ENCODE data around the gene SERPINC1. TPM values are rescaled to one million over a fixed set of nuclear protein-coding genes. Genes with fewer than 3 reads are reported as not detected.
"Not testable (repeated sequence)": the region's sequence is repeated elsewhere in the genome, so short reads cannot be mapped to it uniquely, and the experiment has no call there.

The SERPINC1 gene
- total RNA-seq = not detected
- 0 to 0.12 reads per million in 2 donors for total RNA-seq

DNA sequence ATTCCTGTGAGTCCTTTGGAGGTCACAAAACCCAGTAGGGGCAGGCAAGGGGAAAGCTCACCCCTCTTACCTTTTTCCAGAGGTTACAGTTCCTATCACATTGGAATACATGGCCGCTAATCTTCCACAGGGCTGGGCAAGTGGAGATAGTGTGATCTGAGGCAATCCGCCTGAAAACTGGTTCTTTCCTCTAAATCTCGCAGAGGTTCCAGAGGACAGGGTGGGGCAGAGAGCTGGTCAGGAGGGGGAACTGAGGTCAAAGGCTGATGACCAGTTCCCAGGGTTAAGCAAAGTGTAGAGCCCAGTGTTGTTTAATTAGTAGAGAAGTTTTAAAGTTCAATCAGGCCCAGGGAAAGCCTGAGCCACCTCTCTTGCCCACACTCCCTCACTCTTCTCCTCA, at the start of gene SERPINC1:
Gene SERPINC1 (minus strand): TSS at position 179 of the 400 bp plus-strand sequence. CDS start 68 bp downstream, at position 111.
- H3K27me3 Mint-ChIP-seq = no peaks in the 10 kb centered on the region

DNA sequence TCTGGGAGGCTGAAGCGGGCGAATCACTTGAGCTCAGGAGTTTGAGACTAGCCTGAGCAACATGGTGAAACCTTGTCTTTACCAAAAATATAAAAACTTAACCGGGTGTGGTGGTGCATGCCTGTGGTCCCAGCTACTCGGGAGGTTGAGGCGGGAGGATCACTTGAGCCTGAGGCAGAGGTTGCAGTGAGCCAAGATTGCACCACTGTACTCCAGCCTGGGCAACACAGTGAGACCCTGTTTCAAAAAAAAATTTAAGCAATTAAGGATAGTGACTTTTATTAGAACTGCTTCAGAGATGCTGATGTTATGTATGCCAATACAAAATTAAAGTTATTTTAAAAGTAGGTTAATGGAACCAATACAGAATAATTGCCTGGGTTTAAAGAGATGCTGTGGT, 48.8 kb upstream of the SERPINC1 start:
- not testable (repeated sequence) for H3K27ac Mint-ChIP-seq; H3K27me3 Mint-ChIP-seq; H3K4me3 Mint-ChIP-seq; ATAC-seq; H3K9me3 ChIP-seq (ENCODE audit: control insufficient read depth, low read length, poor library complexity, severe bottlenecking); H3K36me3 Mint-ChIP-seq (ENCODE audit: low read depth); H3K4me1 Mint-ChIP-seq; DNase-seq

More for the DNA sequence above, at the start of gene SERPINC1:
- Mint-ChIP-seq H3K27ac (no peak within 1 kb of the TSS), H3K36me3 (ENCODE audit: low read depth) (no peaks in the 10 kb centered on the region), H3K4me3 (no peak within 1 kb of the TSS), H3K4me1 (no peaks in the 10 kb centered on the region)
- no peak for DNase-seq
- ATAC-seq = no peak
- no peaks in the 10 kb centered on the region for H3K9me3 ChIP-seq (ENCODE audit: control insufficient read depth, low read length, poor library complexity, severe bottlenecking)

DNA sequence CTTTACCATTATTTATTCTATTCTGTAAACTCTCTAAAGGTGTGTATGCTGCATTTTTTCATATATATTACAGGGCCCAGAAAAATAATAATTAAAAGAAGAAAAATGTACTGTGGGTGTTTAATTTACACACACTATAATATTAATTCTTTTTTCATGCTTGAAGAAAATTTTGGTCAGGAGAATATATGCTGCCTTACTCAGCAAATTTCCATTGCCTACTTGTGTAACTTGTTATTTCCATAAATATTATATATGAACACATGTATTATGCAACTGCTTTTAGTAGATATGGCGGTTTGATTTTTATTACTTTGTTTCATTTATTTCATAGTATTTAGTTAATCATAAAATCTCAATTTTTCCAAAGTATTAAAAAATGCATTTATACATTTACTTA, 46.4 kb upstream of the SERPINC1 start:
- no peak for ATAC-seq
- DNase-seq = no peak
- H3K4me1 Mint-ChIP-seq = peaks cover 6% of the 10 kb centered on the region
- peaks cover 13% of the 10 kb centered on the region for H3K36me3 Mint-ChIP-seq (ENCODE audit: low read depth)
- no peak overlapping the region for H3K27ac Mint-ChIP-seq
- no peaks in the 10 kb centered on the region for H3K27me3 Mint-ChIP-seq
- H3K9me3 ChIP-seq (ENCODE audit: control insufficient read depth, low read length, poor library complexity, severe bottlenecking) = no peaks in the 10 kb centered on the region
- H3K4me3 Mint-ChIP-seq = no peak overlapping the region

DNA sequence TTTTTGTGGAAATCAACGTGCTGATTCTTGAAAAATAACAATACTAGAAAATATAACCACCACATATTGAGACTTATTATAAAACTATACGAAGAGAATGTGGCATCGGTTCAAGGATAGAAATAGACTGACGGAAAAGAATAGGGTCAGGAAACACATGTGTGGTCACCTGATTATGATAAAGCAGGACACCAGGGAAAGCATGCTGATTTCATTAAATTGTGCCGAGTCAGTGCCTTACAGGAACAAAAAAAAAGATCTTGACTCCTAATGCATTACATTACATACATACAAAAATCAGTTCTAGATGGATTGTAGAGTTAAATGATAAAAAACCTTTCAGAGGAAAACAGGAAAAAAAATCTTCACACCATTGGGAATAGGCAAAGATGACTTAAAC, 43.5 kb upstream of the SERPINC1 start:
- DNase-seq = no peak
- no peak for ATAC-seq
- no peaks in the 10 kb centered on the region for H3K9me3 ChIP-seq (ENCODE audit: control insufficient read depth, low read length, poor library complexity, severe bottlenecking)
- H3K27me3 Mint-ChIP-seq = no peaks in the 10 kb centered on the region
- peak overlapping the region; percentile 45 for H3K4me3 Mint-ChIP-seq
- peak overlapping the region; percentile 27 for H3K27ac Mint-ChIP-seq
- peaks cover 6% of the 10 kb centered on the region for H3K4me1 Mint-ChIP-seq
- H3K36me3 Mint-ChIP-seq (ENCODE audit: low read depth) = peaks cover 13% of the 10 kb centered on the region

DNA sequence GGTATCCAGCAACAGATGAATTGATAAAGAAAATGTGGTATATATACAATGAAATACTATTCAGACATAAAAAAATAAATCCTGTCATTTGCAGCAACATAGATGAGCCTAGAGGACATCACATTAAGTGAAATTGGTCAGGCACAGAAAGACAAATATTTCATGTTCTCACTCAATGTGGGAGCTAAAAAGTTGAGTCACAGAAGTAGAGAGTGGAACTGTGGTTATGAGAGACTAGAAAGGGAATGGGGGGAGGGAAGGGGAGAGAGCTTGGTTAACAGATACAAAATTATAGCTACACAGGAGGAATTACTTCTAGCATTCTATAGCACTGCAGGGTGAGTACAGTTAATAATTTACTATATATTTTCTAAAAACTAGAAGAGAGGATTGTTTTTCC, 37.1 kb upstream of the SERPINC1 start:
- no peak for ATAC-seq
- peaks cover 4% of the 10 kb centered on the region for H3K4me1 Mint-ChIP-seq
- no peak overlapping the region for H3K4me3 Mint-ChIP-seq
- H3K27ac Mint-ChIP-seq = no peak overlapping the region
- no peak for DNase-seq
- H3K27me3 Mint-ChIP-seq = no peaks in the 10 kb centered on the region
- H3K9me3 ChIP-seq (ENCODE audit: control insufficient read depth, low read length, poor library complexity, severe bottlenecking) = no peaks in the 10 kb centered on the region
- no peaks in the 10 kb centered on the region for H3K36me3 Mint-ChIP-seq (ENCODE audit: low read depth)

DNA sequence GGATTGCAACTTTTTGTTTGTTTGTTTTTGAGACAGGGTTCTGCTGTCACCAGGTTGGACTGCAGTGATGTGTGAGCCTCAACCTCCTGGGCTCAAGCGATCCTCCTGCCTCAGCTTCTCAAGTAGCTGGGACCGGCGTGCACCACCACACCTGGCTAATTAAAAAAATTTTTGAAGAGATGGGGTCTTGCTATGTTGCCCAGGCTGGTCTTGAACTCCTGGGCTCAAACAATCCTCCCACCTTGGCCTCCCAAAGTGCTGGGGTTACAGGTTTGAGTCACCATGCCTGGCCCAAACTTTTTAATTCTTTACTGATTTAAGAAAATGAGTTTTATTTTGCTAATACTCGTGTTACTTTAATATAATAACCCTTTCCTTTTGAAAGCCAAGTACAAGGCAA, 31.5 kb upstream of the SERPINC1 start:
- Mint-ChIP-seq H3K27me3 (no peaks in the 10 kb centered on the region), H3K27ac (no peak overlapping the region), H3K36me3 (ENCODE audit: low read depth) (peaks cover 2% of the 10 kb centered on the region), H3K4me3 (no peak overlapping the region), H3K4me1 (peaks cover 4% of the 10 kb centered on the region)
- H3K9me3 ChIP-seq (ENCODE audit: control insufficient read depth, low read length, poor library complexity, severe bottlenecking) = no peaks in the 10 kb centered on the region
- no peak for ATAC-seq
- DNase-seq = no peak

DNA sequence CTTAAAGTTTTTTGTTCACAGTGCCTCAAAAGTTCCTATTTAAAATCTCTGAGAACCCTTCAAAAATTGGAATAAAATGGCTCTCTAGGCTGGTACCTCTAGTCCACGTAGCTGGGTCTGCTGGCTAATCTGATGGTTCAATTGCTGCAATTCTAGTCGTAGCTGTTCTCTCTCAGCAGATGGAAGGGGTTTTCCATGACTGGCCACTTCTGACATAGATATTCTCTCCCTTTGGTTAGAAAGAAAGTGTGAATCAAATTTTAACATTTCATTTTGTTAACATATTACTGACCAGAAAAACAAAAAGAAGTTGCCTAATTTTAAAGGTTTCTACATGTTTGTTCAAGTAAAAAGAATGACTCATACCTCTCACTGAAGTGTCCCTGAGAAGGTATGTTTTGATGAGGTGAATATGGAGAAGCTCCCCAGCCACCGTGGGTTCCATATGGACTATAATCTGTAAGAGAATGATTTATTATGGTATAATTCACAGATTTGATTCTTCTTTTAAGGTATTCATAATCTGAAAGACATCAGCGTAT, 29.3 kb upstream of the SERPINC1 start:
- peaks cover 2% of the 10 kb centered on the region for H3K36me3 Mint-ChIP-seq (ENCODE audit: low read depth)
- H3K4me3 Mint-ChIP-seq = no peak overlapping the region
- H3K4me1 Mint-ChIP-seq = no peaks in the 10 kb centered on the region
- ATAC-seq (no peak), DNase-seq (no peak)
- no peaks in the 10 kb centered on the region for H3K27me3 Mint-ChIP-seq
- no peak overlapping the region for H3K27ac Mint-ChIP-seq
- H3K9me3 ChIP-seq (ENCODE audit: control insufficient read depth, low read length, poor library complexity, severe bottlenecking) = no peaks in the 10 kb centered on the region

DNA sequence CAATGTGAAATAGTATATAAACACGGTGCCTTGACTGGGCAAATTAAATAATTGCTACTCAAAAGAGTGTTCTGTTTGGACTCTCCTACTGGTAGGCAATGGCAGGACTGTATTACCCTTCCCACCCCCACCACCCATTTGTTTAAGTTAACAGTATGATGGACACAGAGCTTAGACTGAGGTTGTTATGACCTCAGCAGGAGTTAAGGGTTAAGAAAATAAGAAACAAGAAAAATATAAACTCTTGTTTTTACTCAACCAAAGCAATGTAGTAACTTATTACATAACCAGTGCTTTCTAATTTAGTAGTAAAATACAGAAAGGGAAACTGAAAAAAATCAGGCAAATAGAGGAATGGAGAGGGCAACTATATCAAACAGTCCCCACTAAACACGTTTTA, 19.9 kb upstream of the SERPINC1 start:
- Mint-ChIP-seq H3K36me3 (ENCODE audit: low read depth) (peaks cover 7% of the 10 kb centered on the region), H3K27ac (no peak overlapping the region), H3K27me3 (no peaks in the 10 kb centered on the region), H3K4me3 (no peak overlapping the region), H3K4me1 (no peaks in the 10 kb centered on the region)
- H3K9me3 ChIP-seq (ENCODE audit: control insufficient read depth, low read length, poor library complexity, severe bottlenecking) = no peaks in the 10 kb centered on the region
- ATAC-seq (no peak), DNase-seq (no peak)

DNA sequence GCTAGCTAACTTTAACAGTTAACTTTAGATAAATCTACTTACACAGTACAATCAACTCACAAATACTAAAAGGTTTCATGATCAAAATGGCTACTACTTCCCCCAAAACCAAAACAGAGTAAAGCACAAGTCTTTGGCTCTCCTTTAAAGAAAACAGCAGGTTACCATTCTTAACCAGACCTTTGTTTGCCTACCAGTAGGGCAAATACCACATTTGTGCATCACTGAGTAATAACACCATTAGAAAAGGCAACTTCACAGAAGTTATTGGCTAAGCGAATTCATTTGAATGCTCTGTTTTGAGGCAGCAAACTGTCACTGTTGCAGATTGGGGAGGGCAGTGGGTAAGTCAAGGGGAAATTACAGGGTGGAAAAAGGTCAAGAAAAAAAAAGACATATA, 17.3 kb upstream of the SERPINC1 start:
- peaks cover 5% of the 10 kb centered on the region for H3K36me3 Mint-ChIP-seq (ENCODE audit: low read depth)
- H3K9me3 ChIP-seq (ENCODE audit: control insufficient read depth, low read length, poor library complexity, severe bottlenecking) = no peaks in the 10 kb centered on the region
- DNase-seq (no peak), ATAC-seq (no peak)
- H3K27ac Mint-ChIP-seq = peak overlapping the region; percentile 41
- H3K4me1 Mint-ChIP-seq = no peaks in the 10 kb centered on the region
- H3K27me3 Mint-ChIP-seq = no peaks in the 10 kb centered on the region
- H3K4me3 Mint-ChIP-seq = no peak overlapping the region

DNA sequence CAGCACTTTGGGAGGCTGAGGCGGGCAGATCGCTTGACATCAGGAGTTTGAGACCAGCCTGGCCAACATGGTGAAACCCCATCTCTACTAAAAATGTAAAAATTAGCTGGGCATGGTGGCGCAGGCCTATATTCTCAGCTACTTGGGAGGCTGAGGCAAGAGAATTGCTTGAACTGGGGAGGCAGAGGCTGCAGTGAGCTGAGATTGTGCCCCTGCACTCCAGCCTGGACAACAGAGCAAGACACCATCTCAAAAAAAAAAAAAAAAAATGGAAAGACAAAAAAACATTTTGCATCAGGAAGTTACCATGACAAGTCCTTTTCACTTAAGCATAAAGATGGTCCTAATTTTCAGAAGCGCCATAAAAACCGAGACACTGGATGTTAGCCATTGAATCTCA, 13.4 kb upstream of the SERPINC1 start:
- not testable (repeated sequence) for H3K4me3 Mint-ChIP-seq; H3K36me3 Mint-ChIP-seq (ENCODE audit: low read depth); H3K27me3 Mint-ChIP-seq; ATAC-seq; H3K4me1 Mint-ChIP-seq; H3K9me3 ChIP-seq (ENCODE audit: control insufficient read depth, low read length, poor library complexity, severe bottlenecking); DNase-seq; H3K27ac Mint-ChIP-seq

DNA sequence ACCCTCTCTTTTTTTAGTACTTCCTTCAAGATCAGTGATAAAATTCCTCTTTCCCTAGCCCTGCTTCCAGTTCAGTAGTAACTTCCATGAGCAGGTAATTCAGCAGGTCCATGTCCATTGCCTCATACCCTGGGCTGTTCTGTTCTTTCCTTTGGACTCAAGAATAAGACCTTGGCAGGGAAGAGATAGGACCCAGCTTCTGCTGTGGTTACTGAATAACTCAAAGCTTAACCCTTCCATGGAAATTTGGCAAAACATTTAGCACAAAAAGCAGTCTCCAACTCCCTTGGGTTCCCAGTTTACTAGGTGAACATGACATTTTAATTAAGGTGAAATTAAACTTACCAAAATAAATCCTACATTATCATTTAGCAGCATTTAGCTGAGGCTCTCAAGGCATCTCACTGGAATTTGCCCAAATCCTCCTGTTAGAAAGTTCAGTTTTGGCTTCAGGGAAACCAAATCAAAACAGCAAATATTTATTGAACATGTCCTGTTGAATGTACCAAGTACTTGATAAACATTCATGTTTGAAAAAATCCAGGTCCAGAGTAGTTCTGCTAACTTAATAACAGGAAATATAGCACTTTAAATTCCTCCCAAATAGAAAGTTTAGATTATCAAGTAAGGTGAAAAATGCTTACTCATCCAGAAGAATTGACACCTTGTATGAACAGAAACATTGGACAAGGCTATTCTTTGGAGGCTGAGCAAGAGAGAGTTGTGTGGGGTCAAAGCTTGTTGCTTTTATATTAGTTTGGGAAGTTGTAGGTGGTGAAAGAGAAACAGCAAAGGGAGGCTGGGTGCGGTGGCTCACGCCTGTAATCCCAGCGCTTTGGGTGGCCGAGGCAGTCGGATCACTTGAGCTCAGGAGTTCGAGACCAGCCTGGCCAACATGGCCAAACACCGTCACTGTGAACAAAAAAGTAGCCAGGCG, 8.4 kb upstream of the SERPINC1 start:
- no peak overlapping the region for H3K27ac Mint-ChIP-seq
- peaks cover 2% of the 10 kb centered on the region for H3K36me3 Mint-ChIP-seq (ENCODE audit: low read depth)
- H3K9me3 ChIP-seq (ENCODE audit: control insufficient read depth, low read length, poor library complexity, severe bottlenecking) = no peaks in the 10 kb centered on the region
- H3K4me3 Mint-ChIP-seq = no peak overlapping the region
- ATAC-seq = no peak
- H3K27me3 Mint-ChIP-seq = no peaks in the 10 kb centered on the region
- DNase-seq = no peak
- H3K4me1 Mint-ChIP-seq = peaks cover 5% of the 10 kb centered on the region

DNA sequence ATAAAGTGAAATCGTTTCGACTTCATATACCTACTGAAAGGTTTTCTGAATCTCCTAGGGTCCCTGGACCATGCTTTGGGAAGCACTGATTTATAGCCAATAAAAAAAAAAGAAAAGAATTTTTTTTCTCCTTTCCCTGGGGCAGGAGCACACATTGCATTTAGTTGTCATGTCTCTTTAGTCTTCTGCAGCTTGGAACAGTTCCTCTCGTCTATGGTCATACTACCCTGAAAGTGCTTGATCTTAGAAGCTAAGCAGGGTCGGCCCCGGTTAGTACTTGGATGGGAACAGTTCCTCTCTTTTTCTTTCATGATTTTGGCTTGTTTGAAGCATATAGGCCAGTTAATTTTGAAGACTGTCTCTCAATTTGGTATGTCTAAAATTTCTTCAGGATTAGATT, 3.7 kb upstream of the SERPINC1 start:
- Mint-ChIP-seq H3K27ac (no peak overlapping the region), H3K36me3 (ENCODE audit: low read depth) (no peaks in the 10 kb centered on the region), H3K27me3 (no peaks in the 10 kb centered on the region), H3K4me1 (no peaks in the 10 kb centered on the region), H3K4me3 (no peak overlapping the region)
- H3K9me3 ChIP-seq (ENCODE audit: control insufficient read depth, low read length, poor library complexity, severe bottlenecking) = no peaks in the 10 kb centered on the region
- ATAC-seq (no peak), DNase-seq (no peak)

DNA sequence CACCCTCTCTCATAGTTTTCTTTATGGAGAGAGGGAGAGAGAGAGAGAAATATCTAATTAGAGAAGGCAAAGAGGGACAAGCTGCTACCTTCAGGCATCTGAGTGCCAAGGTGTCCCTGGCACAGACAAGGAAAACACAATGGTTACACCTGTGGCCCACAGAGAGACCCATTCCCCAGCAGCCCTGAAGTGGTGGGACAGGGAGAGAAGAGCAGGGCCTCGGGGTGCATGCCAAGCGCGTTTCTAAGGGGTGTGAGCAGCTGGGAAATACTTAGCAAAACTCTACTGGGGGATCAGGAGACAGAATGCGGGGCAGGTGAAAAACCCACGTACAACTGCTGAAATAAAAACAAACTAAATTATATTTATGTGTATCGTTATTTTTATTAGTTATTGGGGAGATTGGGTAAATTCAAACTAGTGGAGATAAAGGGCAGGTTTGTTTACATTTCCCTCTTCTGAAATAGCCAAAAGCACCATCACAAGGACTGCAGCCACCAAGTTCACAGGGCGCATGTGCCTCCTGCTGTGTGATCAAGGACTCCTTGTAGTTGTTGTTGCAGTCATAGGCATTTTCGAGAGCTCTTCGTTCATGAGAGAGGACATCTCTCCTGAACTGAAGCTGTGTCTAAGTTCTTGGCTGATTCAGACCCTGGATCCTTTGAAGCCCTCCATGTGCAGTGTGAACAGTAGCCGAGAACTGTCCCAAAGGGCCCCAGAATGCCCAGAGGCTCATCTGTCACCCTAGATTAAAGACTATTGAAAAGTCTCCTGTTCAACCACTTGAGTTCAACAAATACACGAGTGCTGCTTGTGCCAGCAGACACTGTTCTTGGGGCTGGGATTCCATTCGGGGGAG, 737 bp upstream of the SERPINC1 start:
- no peaks in the 10 kb centered on the region for H3K4me1 Mint-ChIP-seq

More for the DNA sequence above, 737 bp upstream of the SERPINC1 start:
- H3K4me3 Mint-ChIP-seq = no peak overlapping the region
- H3K27me3 Mint-ChIP-seq = no peaks in the 10 kb centered on the region
- H3K27ac Mint-ChIP-seq = no peak overlapping the region
- no peaks in the 10 kb centered on the region for H3K9me3 ChIP-seq (ENCODE audit: control insufficient read depth, low read length, poor library complexity, severe bottlenecking)
- DNase-seq (no peak), ATAC-seq (no peak)
- H3K36me3 Mint-ChIP-seq (ENCODE audit: low read depth) = no peaks in the 10 kb centered on the region
